ENCODE results near the gene CAPN12.

The CAPN12 gene

DNA sequence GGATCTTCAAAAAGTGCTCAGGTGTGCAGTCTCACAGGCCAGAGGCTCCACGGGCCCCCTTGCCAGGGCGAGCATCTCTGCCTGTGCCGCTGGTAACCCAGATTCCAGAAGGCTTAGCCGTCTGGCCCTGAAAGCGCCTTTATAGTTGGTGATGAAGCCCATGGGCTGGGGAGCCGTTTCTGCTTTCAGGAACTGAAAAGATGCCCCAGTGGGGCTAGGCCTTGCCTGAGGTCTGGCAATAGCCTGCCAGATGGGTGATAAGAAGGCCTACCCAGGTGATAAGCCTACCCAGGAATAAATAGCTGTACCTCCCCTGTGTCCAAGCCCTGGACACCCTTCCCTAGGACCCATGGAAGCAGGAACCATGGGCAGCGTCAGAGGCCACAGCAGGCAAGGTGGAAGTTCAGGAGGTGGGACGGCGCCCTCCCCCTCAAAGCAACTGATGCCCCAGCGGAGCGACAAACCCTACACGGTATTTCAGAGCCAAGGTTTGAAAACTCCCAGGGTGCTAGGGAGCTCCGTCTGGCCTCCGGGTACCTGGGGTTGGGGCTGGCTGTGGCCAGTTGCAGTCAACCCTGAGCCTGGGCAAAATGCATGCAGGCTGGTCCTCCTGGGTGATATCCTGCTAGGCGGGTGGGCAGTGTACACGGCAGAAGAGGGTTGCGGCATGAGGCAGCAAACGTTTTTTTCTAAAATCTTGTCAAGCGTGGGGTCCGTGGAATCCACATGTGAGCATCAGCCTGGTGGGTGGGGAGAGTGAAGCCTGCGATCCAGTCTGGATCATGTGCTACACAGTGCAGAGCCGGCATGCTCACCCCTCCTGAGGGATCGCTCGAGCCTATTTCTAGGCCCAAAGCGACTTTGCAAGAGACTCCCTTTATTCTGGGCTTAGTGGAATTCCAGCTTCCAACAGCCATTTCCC is 51.6 kb downstream of the CAPN12 start:
- no peak for DNase-seq

GRCh38 chr19:38691938-38692457 is 52.3 kb downstream of the CAPN12 start:
- no peak for DNase-seq

GRCh38 chr19:38690832-38691231 is 53.4 kb downstream of the CAPN12 start:
- DNase-seq: no peak

- DNase-seq: no peak
These were observed 54.1 kb downstream of the CAPN12 start for GRCh38 chr19:38690146-38690545.

- DNase-seq: no peak
These were observed 56.4 kb downstream of the CAPN12 start for GRCh38 chr19:38687837-38688378.

GRCh38 chr19:38686530-38686888 is 57.8 kb downstream of the CAPN12 start:
- DNase-seq: peak; percentile 38

- DNase-seq: peak; percentile 44
These were observed 58.4 kb downstream of the CAPN12 start for GRCh38 chr19:38685666-38686529.

DNA sequence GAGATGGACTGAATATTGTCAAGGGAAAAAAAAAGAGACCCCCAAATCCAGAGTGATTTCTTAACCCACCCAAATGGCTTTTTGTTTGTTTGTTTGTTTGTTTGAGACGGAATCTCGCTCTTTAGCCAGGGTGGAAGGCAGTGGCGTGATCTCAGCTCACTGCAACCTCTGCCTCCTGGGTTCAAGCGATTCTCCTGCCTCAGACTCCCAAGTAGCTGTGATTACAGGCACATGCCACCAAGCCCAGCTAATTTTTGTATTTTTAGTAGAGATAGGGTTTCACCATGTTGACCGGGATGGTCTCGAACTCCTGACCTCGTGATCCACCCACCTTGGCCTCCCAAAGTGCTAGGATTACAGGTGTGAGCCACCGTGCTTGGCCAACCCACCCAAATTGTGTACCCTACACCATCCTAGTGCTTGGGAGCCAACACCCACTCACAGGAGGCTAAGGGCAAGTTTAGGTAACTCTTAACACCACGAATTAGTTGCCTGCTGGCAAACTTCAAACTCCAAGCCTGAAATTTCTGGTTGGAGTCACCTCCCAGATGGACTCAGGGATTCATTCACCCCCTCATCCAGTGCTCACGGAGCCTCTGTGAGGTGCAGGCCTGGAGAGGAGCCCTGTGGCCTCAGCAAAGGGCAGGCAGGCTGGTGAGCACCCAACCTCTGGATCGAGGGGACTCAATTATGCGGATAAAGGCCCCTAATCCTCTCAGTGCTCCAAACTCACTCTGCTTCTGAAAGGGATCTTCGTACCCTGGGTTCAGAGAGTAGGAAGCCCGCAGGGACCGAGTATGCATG is 59.2 kb downstream of the CAPN12 start:
- no peak for DNase-seq

DNA sequence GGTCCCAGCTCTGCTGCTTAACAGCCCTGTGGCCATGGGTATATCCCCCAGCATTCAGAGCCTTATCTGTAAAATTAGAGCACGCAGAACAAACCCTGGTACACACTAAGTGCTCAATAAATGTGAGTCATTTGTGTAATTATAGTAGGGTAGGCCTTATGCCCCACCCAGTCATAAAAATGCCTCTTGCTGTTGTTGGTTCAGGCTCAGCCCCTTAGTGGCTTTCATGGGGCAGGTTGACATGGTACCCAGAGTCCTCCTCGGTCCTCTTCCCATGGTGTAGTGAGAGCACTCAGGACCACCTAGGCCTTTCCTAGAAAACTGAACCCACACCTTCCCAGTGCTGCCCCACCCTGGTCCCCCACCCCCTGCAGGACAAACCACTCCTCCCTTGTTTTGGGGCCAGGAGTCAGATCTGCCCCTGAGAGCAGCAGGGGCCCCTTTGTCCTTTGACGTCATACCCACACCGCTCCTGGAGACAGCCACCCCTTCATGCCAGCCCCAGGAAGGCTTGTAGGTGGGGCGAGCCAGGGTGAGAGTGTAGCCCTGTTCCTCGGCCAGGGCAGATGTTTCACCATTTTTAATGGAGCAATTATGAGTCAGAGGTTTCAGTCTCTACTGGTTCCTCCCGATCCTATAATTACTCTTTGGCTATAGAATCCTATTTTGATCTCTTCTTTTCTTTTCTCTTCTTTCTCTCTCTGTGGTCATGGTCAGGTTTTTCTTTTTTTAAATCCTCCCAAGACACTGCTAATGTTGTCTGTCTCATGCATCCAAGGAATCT is 60.0 kb downstream of the CAPN12 start:
- peak; percentile 89 for DNase-seq

DNA sequence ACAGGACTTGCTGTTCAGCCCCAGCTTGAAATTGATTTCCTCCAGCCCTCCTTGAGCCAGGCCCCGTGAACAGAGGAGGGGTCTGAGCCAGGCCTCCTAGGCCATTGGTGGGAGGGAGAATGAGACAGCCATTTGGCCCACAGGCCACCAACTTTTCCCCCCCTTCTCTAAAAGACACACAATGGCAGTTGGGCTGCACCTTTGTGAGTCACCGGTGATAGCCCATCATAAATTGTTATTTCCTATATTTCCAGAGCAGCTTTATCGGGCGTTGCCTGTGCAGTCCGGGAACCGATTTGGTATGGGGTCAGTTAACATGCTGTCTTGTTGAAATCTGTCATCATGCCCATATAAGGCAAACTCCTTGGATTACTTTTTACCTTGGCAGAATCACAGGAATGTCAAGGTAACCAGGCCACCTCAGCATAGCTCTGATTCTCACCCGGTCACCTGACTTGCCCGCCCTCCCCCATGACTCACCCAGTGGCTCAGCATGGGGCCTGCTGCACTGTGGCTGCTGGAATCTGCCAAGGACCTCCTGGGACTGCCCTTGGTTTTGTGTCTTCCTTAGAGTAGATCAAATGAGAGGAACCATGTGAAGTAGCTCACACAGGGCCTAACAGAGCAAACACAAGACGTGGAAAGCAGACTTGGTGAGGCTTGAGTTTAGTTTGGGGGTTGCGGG is 60.7 kb downstream of the CAPN12 start:
- DNase-seq: peak; percentile 66

GRCh38 chr19:38682872-38683392 is 61.3 kb downstream of the CAPN12 start:
- DNase-seq: no peak

DNA sequence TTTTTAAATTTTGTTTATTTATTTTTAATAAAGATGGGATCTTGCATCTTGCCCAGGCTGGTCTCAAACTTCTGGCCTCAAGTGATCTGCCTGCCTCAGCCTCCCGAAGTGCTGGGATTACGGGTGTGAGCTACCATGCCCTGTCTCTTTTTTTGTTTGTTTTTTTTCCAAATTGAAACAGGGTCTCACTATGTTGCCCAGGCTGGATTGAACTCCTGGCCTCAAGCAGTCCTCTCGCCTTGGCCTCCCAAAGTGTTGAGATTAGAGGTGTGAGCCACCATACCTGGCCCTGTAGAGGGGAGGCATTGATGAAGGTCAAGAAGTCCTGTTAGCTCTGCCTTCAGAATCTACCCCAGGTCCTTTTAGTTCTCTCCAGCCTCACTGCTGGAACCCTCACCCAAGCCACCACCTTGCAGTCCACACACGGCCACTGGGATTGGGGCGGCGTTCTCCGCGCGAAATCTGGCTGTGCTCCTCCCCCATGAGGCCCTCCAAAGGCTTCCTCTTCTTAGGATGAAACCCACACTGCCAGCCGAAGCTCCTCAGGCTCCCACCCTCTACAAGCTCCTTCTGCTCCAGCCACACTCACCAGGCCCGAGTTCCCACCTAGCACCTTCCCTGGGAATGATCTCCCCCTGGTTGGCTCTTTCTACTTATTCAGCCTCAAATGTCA is 61.9 kb downstream of the CAPN12 start:
- DNase-seq: no peak
